AG09309 (cell line): Measurements from ENCODE around the gene PRDM16.
A peak's percentile ranks its signal among the peaks of the same experiment; 100 is the strongest.

ENCODE experiments used
- DNase-seq: peaks from one replicate; pipeline ENCODE4 v3.0.0-alpha.2; 2010; ENCODE audit warnings: low read depth
- H3K4me3 ChIP-seq: 2 replicates; pipeline ENCODE4 v1.5.1; 2011; ENCODE audit warnings: mild to moderate bottlenecking, low read depth, low read length, moderate library complexity; ENCODE audit not compliant: control insufficient read depth
- TF ChIP-seq, protein P1 (sequence below): IDR thresholded peaks from 2 replicates; pipeline ENCODE4 v1.5.1; 2011; ENCODE audit warnings: mild to moderate bottlenecking, low read depth, low read length, inconsistent platforms; ENCODE audit not compliant: insufficient read depth, control insufficient read depth; ENCODE audit errors: missing control alignments

The PRDM16 gene

DNA sequence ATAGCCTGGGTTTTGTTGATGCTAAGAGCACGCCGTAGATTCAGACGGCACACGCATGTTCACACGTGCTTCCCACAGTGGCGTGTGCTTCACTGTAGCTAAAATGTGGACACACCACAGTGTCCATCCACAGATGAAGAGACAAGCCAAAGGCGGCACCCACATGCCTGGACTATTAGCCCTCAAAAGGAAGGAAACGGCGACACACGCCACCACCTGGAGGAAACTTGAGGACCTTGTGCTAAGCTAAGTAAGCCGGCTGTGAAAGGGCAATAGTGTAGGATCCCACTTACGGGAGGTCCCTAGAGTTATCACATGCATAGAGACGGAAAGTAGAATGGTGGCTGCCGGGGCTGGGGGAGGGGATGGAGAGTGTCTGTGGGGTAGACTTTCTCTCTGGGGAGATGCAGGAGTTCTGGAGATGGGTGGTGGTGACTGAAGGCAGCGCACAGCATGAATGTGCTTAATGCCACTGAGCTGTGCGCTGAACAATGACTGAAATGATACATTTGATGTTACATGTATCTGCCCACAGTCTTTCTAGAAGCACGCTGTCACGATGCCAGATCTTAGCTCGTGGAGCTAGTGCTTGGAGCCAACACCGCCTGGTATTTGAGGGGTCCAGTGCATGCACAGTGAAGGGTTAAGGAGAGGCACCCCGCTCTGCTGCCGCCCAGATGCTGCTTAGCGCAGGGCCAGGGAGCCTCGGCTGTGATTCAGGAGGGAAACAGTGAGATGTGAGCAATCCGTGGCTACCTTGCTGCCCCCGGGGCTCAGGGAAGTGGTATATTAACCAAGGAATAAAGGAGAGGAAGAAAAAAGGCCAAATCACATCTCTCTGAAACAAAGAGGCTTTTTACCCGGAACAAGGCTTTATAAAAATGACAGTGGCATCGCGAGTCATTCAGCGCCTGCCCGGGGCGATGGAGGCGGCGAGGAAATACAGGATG lies 103.7 kb downstream of the PRDM16 start:
- no peak overlapping the region for H3K4me3 ChIP-seq
- DNase-seq: no peak
- TF ChIP-seq, protein P1, sequence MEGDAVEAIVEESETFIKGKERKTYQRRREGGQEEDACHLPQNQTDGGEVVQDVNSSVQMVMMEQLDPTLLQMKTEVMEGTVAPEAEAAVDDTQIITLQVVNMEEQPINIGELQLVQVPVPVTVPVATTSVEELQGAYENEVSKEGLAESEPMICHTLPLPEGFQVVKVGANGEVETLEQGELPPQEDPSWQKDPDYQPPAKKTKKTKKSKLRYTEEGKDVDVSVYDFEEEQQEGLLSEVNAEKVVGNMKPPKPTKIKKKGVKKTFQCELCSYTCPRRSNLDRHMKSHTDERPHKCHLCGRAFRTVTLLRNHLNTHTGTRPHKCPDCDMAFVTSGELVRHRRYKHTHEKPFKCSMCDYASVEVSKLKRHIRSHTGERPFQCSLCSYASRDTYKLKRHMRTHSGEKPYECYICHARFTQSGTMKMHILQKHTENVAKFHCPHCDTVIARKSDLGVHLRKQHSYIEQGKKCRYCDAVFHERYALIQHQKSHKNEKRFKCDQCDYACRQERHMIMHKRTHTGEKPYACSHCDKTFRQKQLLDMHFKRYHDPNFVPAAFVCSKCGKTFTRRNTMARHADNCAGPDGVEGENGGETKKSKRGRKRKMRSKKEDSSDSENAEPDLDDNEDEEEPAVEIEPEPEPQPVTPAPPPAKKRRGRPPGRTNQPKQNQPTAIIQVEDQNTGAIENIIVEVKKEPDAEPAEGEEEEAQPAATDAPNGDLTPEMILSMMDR: no peak

DNA sequence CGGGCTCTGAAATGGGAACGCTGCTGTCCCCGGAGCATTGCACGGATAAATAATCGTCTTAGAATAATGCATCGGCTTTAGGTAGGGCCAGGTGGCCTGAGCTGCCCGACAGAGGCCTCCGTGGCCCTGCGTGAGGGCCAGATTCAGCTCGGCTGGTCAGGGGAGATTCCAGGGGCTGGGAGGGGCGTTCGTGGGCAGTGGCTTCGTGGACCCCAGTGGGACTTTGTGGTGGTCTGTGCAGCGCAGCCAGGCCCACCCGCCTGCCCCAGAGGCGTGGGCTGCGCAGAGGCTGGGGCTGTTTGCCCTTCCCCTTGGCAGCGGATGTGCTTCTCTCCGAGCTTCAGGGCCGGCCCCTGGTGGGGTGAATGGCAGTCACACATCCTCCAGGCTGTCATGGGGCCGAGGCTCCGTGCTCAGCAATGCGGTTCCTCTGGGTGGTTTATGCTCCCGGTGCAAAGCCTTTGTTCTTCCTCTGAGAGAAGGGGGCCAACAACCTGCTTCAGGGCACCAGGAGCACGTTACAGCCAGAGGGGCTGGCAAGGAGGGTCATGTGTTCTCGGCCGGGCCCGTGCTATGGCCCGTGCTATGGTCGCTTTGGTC lies 104.5 kb downstream of the PRDM16 start:
- TF ChIP-seq, protein P1: no peak
- no peak for DNase-seq
- no peak overlapping the region for H3K4me3 ChIP-seq

DNA sequence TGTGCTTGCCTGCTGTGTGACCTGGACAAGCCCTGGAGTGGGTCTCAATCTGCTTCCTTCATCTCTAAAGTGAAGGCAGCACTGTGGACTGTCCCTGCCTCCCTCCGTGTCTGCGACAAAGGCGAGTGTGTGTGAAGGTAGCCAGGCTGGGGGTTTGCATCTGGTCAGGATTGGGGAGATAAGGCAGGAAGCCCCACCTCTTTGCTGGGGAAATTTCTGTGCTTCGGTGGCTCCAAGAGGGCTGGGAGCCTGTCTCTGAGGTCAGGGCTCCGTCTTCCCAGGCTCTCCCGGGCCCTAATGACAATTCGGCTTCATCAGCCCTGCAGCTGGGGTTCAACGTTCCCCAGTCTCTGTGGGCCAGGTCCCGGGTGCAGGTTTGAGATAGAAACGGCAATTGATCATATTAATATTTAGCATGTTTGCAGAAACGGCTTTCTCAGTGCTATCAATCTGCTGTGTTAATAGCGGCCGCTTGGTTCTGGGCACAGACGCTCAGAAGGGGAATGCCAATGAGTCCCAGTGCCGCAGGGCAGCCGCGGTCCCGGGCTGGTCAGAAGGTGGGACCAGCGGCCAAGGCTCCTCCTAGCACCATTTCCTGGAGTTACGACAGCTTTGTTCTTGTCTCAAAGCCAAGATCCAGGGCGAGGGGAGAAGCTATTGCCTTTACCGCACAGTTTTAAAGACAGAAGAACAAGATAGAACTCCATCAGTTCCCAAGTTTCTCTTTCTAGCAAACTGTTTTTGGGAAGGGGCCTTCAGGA lies 105.7 kb downstream of the PRDM16 start:
- TF ChIP-seq, protein P1: no peak
- no peak overlapping the region for H3K4me3 ChIP-seq
- DNase-seq: peak; percentile 28

DNA sequence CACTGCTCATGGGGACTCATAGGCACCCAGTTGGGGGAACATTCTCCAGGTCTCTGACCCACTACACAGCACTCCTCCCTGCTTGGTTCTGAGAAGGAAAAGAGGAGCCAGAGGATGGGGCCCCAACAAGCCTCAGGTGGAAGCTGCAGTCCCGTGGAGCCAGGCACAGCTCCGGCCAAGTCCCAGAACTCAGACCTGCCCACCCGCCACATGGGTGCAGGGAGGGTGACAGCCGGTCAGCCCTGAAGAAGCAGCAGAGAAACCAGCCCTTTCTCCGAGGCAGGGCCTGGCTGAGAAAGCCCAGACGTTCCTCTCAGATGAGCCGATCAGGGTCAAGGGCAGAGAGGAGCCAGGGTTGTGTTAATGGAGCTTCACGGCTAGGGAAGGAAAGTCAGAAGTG lies 106.5 kb downstream of the PRDM16 start:
- TF ChIP-seq, protein P1: no peak
- DNase-seq: no peak
- no peak overlapping the region for H3K4me3 ChIP-seq

DNA sequence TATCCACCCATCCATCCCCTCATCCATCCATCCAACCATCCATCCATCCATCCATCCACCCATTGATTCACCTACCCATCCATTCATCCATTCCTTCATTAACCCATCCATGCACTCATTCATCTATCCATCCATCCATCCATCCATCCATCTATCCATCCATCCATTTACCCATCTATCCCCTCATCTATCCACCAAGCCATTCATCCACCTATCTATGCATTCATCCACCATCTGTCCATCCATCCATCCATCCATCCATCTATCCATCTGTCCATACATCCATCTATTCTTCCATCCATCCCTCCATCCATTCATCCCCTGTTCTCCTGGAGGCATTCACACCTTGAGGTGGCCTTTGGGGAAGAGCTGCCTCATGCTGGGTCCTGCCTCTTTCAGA lies 107.0 kb downstream of the PRDM16 start:
- H3K4me3 ChIP-seq: no peak overlapping the region
- TF ChIP-seq, protein P1: no peak
- no peak for DNase-seq

DNA sequence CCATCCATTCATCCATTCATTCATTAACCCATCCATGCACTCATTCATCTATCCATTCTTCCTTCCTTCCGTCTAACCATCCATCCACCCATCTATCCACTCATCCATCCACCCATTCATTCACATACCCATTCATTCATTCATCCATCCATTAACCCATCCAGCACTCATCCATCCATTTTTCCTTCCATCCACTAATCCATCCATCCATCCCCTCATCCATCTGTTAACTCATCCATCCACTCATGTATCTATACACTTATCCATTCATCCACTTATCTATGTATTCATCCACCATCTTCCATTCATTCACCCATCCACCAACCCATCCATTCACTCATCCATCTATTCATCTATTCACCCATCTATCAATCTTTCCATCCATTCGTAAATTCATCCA lies 107.8 kb downstream of the PRDM16 start:
- H3K4me3 ChIP-seq: no peak overlapping the region
- no peak for DNase-seq
- TF ChIP-seq, protein P1: no peak
